HCT116 (cell line): ENCODE measurements around the gene XPO4. TPM values are rescaled to one million over a fixed set of nuclear protein-coding genes. Genes with fewer than 3 reads are reported as not detected.

Source experiments
- ATAC-seq: fragments of 200-7000 bp; cut with Tn5 transposase; 2 replicates; pipeline ENCODE4 v1.9.1; 2020; ENCODE audit warnings: mild to moderate bottlenecking, moderate library complexity
- BruUV-seq: library from RNA; stranded (reverse); fragments of 400-500 nt; replicated peaks from 2 replicates; lab custom pipeline; 2021; lab: Mats Ljungman, UMichigan
- CTCF ChIA-PET: fragments of 300-600 bp; sonication (Branson Sonifier 250); formaldehyde crosslinking; loops from one replicate; lab custom pipeline; 2021; ENCODE audit warnings: antibody characterized with exemption; lab: Charles Lee
- POLR2A ChIA-PET: fragments of 300-600, 350-600 bp; sonication (Branson Sonifier 250); formaldehyde crosslinking; loops from one replicate; lab custom pipeline; 2021; ENCODE audit warnings: antibody characterized with exemption; lab: Charles Lee
- RAD21 ChIA-PET, 2 experiments: fragments of 300-600 bp; sonication (Branson Sonifier 250); formaldehyde crosslinking; loops; one replicate each; lab custom pipeline; 2023; ENCODE audit warnings: low total read pairs in 2 of 2; ENCODE audit not compliant: uncharacterized antibody in 2 of 2, unreplicated experiment in 2 of 2, low non-redundant PET in 1 of 2; lab: Charles Lee
- DNase-seq: peaks from one replicate; pipeline ENCODE4 v3.0.0-alpha.2; 2010; ENCODE audit warnings: low read depth, low spot score
- H2AFZ ChIP-seq: fragments of 200-600 bp; shearing (Covaris generic), sonication (generic); 2 replicates; pipeline ENCODE4 v1.6.1; 2017; ENCODE audit warnings: low read depth, mixed run types, mixed read lengths, antibody characterized with exemption, low read length; ENCODE audit not compliant: poor library complexity, severe bottlenecking
- H3K27ac ChIP-seq: 2 replicates; pipeline ENCODE4 v1.5.1; 2012; ENCODE audit warnings: low read depth, low read length
- H3K27me3 ChIP-seq: fragments of 200-600 bp; sonication (generic); 2 replicates; pipeline ENCODE4 v1.6.1; 2016; ENCODE audit warnings: mixed run types, low read length, mixed read lengths; ENCODE audit not compliant: insufficient read depth
- H3K36me3 ChIP-seq, 2 experiments: fragments of 200-500 bp in 1 of 2; fragments of 200-600 bp in 1 of 2; sonication (Bioruptor generic) in 1 of 2; sonication (generic) in 1 of 2; 2 replicates each; pipeline versions ENCODE4 v1.5.1 to v1.6.1; 2014 to 2016; ENCODE audit warnings: low read length in 2 of 2, inconsistent platforms in 1 of 2, mixed read lengths in 1 of 2, mixed run types in 1 of 2; ENCODE audit not compliant: insufficient read depth in 2 of 2, control insufficient read depth in 1 of 2
- H3K4me1 ChIP-seq, 2 experiments: fragments of 200-600 bp in 1 of 2; sonication (generic) in 1 of 2; 2 replicates each; pipeline versions ENCODE4 v1.5.1 to v1.6.1; 2012 to 2017; ENCODE audit warnings: low read length in 2 of 2, inconsistent platforms in 1 of 2, mild to moderate bottlenecking in 1 of 2, mixed read lengths in 1 of 2, mixed run types in 1 of 2, moderate library complexity in 1 of 2; ENCODE audit not compliant: insufficient read depth in 2 of 2, control insufficient read depth in 1 of 2
- H3K4me2 ChIP-seq: fragments of 200-600 bp; sonication (generic); 2 replicates; pipeline ENCODE4 v1.6.1; 2017; ENCODE audit warnings: mixed run types, low read length, mixed read lengths
- H3K4me3 ChIP-seq, 2 experiments: fragments of 200-600 bp in 1 of 2; sonication (generic) in 1 of 2; replicated peaks in 1 of 2; 2 replicates each; pipeline ENCODE4 v1.5.1; 2011 to 2016; ENCODE audit warnings: low read length in 2 of 2, control low read depth in 1 of 2, low read depth in 1 of 2, mild to moderate bottlenecking in 1 of 2, mixed read lengths in 1 of 2, mixed run types in 1 of 2
- H3K79me2 ChIP-seq: fragments of 200-600 bp; sonication (generic); 2 replicates; pipeline ENCODE4 v1.6.1; 2017; ENCODE audit warnings: mild to moderate bottlenecking, mixed run types, low read length, moderate library complexity, mixed read lengths; ENCODE audit not compliant: insufficient read depth
- H3K9ac ChIP-seq: fragments of 200-600 bp; sonication (generic); 2 replicates; pipeline ENCODE4 v1.6.1; 2016; ENCODE audit warnings: low read length, mixed read lengths
- H3K9me2 ChIP-seq: fragments of 200-600 bp; sonication (generic), shearing (Covaris generic); 2 replicates; pipeline ENCODE4 v1.6.1; 2017; ENCODE audit warnings: mixed run types, mild to moderate bottlenecking, moderate library complexity; ENCODE audit not compliant: insufficient read depth
- H3K9me3 ChIP-seq, 2 experiments: fragments of 200-500 bp in 1 of 2; fragments of 200-600 bp in 1 of 2; sonication (Bioruptor generic) in 1 of 2; sonication (generic) in 1 of 2; 2 replicates each; pipeline ENCODE4 v1.6.1; 2014 to 2017; ENCODE audit warnings: low read length in 2 of 2, mixed read lengths in 2 of 2, inconsistent platforms in 1 of 2, low read depth in 1 of 2, mild to moderate bottlenecking in 1 of 2, mixed run types in 1 of 2, moderate library complexity in 1 of 2; ENCODE audit not compliant: control insufficient read depth in 1 of 2, insufficient read depth in 1 of 2
- H4K20me1 ChIP-seq: fragments of 200-600 bp; sonication (generic), shearing (Covaris generic); 2 replicates; pipeline ENCODE4 v1.6.1; 2017; ENCODE audit warnings: mixed run types, mild to moderate bottlenecking, moderate library complexity; ENCODE audit not compliant: insufficient read depth
- CBX3 ChIP-seq: IDR thresholded peaks from 2 replicates; pipeline ENCODE4 v1.6.1; 2012; ENCODE audit warnings: low read depth
- CEBPB ChIP-seq: IDR thresholded peaks from 2 replicates; pipeline ENCODE4 v1.6.1; 2012; ENCODE audit warnings: low read depth
- CTCF ChIP-seq, 3 experiments: fragments of 200-600 bp in 1 of 3; sonication (generic) in 1 of 3; IDR thresholded peaks in 2 of 3; conservative IDR thresholded peaks in 1 of 3; 2 replicates each; pipeline ENCODE4 v1.5.1; 2012 to 2017; ENCODE audit warnings: low read depth in 2 of 3, low read length in 2 of 3, antibody characterized with exemption in 1 of 3, borderline replicate concordance in 1 of 3, control low read depth in 1 of 3, mild to moderate bottlenecking in 1 of 3, mixed read lengths in 1 of 3, mixed run types in 1 of 3, moderate library complexity in 1 of 3; ENCODE audit not compliant: insufficient read depth in 1 of 3
- EGR1 ChIP-seq: IDR thresholded peaks from 2 replicates; pipeline ENCODE4 v1.6.1; 2012; ENCODE audit warnings: low read depth
- ELF1 ChIP-seq: IDR thresholded peaks from 2 replicates; pipeline ENCODE4 v1.6.1; 2012; ENCODE audit warnings: low read depth, borderline replicate concordance
- EZH2 ChIP-seq: fragments of 200-600 bp; sonication (generic); IDR thresholded peaks from 2 replicates; pipeline ENCODE4 v1.6.1; 2017; ENCODE audit warnings: antibody characterized with exemption, mixed run types
- EZH2phosphoT487 ChIP-seq: fragments of 200-600 bp; IDR thresholded peaks from 2 replicates; pipeline ENCODE4 v1.6.1; 2018; ENCODE audit warnings: antibody characterized with exemption, borderline replicate concordance
- FOSL1 ChIP-seq: IDR thresholded peaks from 2 replicates; pipeline ENCODE4 v1.6.1; 2012; ENCODE audit warnings: low read depth
- JUND ChIP-seq: IDR thresholded peaks from 2 replicates; pipeline ENCODE4 v1.6.1; 2012
- POLR2A ChIP-seq: IDR thresholded peaks from 2 replicates; pipeline ENCODE4 v1.7.0; 2011; ENCODE audit warnings: borderline replicate concordance; ENCODE audit not compliant: insufficient read depth, insufficient read length; ENCODE audit errors: extremely low read depth
- SIN3A ChIP-seq: IDR thresholded peaks from 2 replicates; pipeline ENCODE4 v1.6.1; 2012; ENCODE audit warnings: low read depth
- SP1 ChIP-seq: IDR thresholded peaks from 2 replicates; pipeline ENCODE4 v1.6.1; 2012; ENCODE audit warnings: low read depth
- SRF ChIP-seq: IDR thresholded peaks from 2 replicates; pipeline ENCODE4 v1.6.1; 2012; ENCODE audit warnings: low read depth
- TCF7L2 ChIP-seq: IDR thresholded peaks from 2 replicates; pipeline ENCODE4 v1.7.0; 2011; ENCODE audit warnings: borderline replicate concordance, inconsistent platforms; ENCODE audit not compliant: insufficient read depth, insufficient read length; ENCODE audit errors: extremely low read depth
- YY1 ChIP-seq: IDR thresholded peaks from 2 replicates; pipeline ENCODE4 v1.6.1; 2011; ENCODE audit warnings: low read length, low read depth, moderate library complexity, mild to moderate bottlenecking; ENCODE audit not compliant: insufficient replicate concordance; ENCODE audit errors: extremely low read depth
- ZFX ChIP-seq: fragments of 450-650 bp; IDR thresholded peaks from 2 replicates; pipeline ENCODE4 v1.6.1; 2017
- intact Hi-C: fragments of 100-400 bp; cut with micrococcal nuclease; formaldehyde crosslinking; loops from 2 replicates; pipeline ENCODE4 v1.10.0; 2022
- total RNA-seq: library from RNA; stranded (reverse); gene quantifications from one replicate; pipeline ENCODE4 v1.2.1, GENCODE V29; 2021; ENCODE audit not compliant: unreplicated experiment

Gene XPO4
- total RNA-seq, 1 experiment from 2014 or later = 29.7 TPM

GRCh38 chr13:20904908-20905307 lies 2.4 kb upstream of the XPO4 start:
- ATAC-seq = no peak
- H3K9me3 ChIP-seq = no peaks in the 10 kb centered on the region
- no peaks in the 10 kb centered on the region for H4K20me1 ChIP-seq
- H3K27me3 ChIP-seq = no peaks in the 10 kb centered on the region
- H3K4me3 ChIP-seq = no peak overlapping the region
- peaks cover 0 to under 1% of the 10 kb centered on the region in 2 experiments; a peak in 1 of 4 replicates for H3K36me3 ChIP-seq
- no peak overlapping the region for H3K9ac ChIP-seq
- H3K79me2 ChIP-seq = peaks cover 26% of the 10 kb centered on the region
- no peak for DNase-seq
- intact Hi-C loops = no loop called here
- H3K9me2 ChIP-seq = no peaks in the 10 kb centered on the region
- POLR2A ChIA-PET = no interaction called here
- TF ChIP-seq ZFX = no peak
- no peak for TF ChIP-seq EZH2
- no peak for TF ChIP-seq EZH2phosphoT487
- no peak for TF ChIP-seq ELF1
- TF ChIP-seq SP1 = no peak
- no peak for TF ChIP-seq SRF
- TF ChIP-seq FOSL1 = no peak
- no peak for TF ChIP-seq SIN3A
- TF ChIP-seq JUND = no peak
- no peak for TF ChIP-seq YY1
- TF ChIP-seq TCF7L2 = no peak
- TF ChIP-seq CBX3 = no peak
- TF ChIP-seq POLR2A = no peak
- no peak for TF ChIP-seq CTCF (IDR thresholded peaks at IDR 0.05 in 2 of 3, conservative IDR thresholded peaks at IDR 0.05 in 1 of 3; ENCODE audit: borderline replicate concordance in 1 of 3, insufficient read depth in 1 of 3, low read depth in 2 of 3, low read length in 2 of 3)
- TF ChIP-seq EGR1 = no peak
- TF ChIP-seq CEBPB = no peak
- H2AFZ ChIP-seq = no peak overlapping the region
- no peak overlapping the region for H3K27ac ChIP-seq
- H3K4me2 ChIP-seq = no peak overlapping the region
- BruUV-seq = no TSS peak
- H3K4me1 ChIP-seq = peaks cover 3 to 15% of the 10 kb centered on the region in 2 experiments; a peak in 3 of 4 replicates
- CTCF ChIA-PET = no interaction called here
- RAD21 ChIA-PET = no interaction called here
